Activated CD8-positive, alpha-beta memory T cell treated with anti-CD3 and anti-CD28 coated beads for 4 hours (primary cell): ENCODE results near the gene PIP5KL1.
A peak's percentile ranks its signal among the peaks of the same experiment; 100 is the strongest.

Source experiments
- DNase-seq, 2 donors: peaks; one replicate each; pipeline ENCODE4 v3.0.0-alpha.2; 2020; ENCODE audit warnings: low read depth in 2 of 2

Gene PIP5KL1

GRCh38 chr9:127968700-127969383 is 38.3 kb upstream of the PIP5KL1 start:
- DNase-seq = no peak

- no peak for DNase-seq
Observed at GRCh38 chr9:127968042-127968441, 37.5 kb upstream of the PIP5KL1 start.

- no peak for DNase-seq
Observed at GRCh38 chr9:127967151-127967809, 36.7 kb upstream of the PIP5KL1 start.

- DNase-seq = no peak
Observed at GRCh38 chr9:127966416-127967150, 36.0 kb upstream of the PIP5KL1 start.

GRCh38 chr9:127965953-127966352 is 35.4 kb upstream of the PIP5KL1 start:
- no peak for DNase-seq

- no peak for DNase-seq
Observed at GRCh38 chr9:127963359-127964064, 32.9 kb upstream of the PIP5KL1 start.

GRCh38 chr9:127963041-127963358 is 32.4 kb upstream of the PIP5KL1 start:
- DNase-seq = no peak

GRCh38 chr9:127962278-127962677 is 31.7 kb upstream of the PIP5KL1 start:
- no peak for DNase-seq

- DNase-seq = no peak
Observed at GRCh38 chr9:127961613-127962155, 31.1 kb upstream of the PIP5KL1 start.

GRCh38 chr9:127961155-127961490 is 30.5 kb upstream of the PIP5KL1 start:
- no peak for DNase-seq

- no peak for DNase-seq
Observed at GRCh38 chr9:127960410-127961154, 30.0 kb upstream of the PIP5KL1 start.

GRCh38 chr9:127959841-127960409 is 29.3 kb upstream of the PIP5KL1 start:
- no peak for DNase-seq

- DNase-seq = no peak
Observed at GRCh38 chr9:127959398-127959797, 28.8 kb upstream of the PIP5KL1 start.

- no peak for DNase-seq
Observed at GRCh38 chr9:127958728-127959127, 28.2 kb upstream of the PIP5KL1 start.

- DNase-seq = peak; percentile 69 to 84
Observed at GRCh38 chr9:127955294-127956015, 24.9 kb upstream of the PIP5KL1 start.

- no peak for DNase-seq
Observed at GRCh38 chr9:127954831-127955293, 24.3 kb upstream of the PIP5KL1 start.

GRCh38 chr9:127953768-127954505 is 23.4 kb upstream of the PIP5KL1 start:
- DNase-seq = no peak

GRCh38 chr9:127953154-127953553 is 22.6 kb upstream of the PIP5KL1 start:
- DNase-seq = no peak

GRCh38 chr9:127950513-127951289 is 20.1 kb upstream of the PIP5KL1 start:
- DNase-seq = no peak
